HG03095 (cell line): Measurements from ENCODE around the gene P4HB.

Experiments used
- ATAC-seq: cut with Tn5 transposase; IDR thresholded peaks from one replicate; pipeline ENCODE4 v1.9.1; 2021; ENCODE audit warnings: moderate library complexity; ENCODE audit not compliant: unreplicated experiment

Gene P4HB

DNA sequence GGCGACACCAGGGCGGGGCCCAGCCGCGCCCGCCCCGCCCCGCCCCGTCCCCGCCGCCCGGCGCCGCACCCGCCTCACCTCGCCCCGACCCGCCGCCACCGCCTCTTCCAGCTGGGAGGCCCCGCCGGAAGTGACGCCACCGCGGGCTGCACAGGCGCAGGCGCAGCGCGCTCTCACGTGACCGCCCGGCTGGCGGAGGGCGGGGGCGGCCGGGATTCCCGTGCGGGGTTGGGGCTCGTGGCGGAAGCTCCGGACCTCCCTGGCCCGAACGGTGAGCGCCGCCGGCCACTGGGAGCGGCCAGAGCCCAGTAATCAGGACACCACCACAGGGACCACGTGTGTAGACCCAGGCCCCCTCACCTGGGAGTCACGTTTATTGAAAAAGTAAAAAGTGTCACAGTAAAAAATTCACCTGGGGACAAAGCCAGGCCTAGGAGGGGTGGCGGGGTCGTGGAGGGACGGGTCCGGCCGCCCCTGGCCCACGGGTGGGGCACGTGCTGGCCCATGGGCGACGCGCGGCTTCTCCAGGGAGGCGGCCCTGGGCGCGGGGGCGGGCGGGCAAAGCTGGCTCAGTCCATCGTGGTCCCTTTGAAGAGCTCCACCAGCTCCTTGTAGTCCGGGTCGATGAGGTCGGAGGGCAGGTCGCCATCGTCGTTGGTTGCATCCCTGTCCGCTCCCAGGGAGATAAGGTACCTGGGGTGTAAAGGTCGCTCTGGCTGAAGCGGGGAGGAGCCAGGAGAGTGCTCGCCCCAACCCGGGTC is 27.0 kb downstream of the P4HB start, which contains the start of gene MCRIP1:
Gene MCRIP1, minus strand, starts transcription at position 132 of the 761 bp plus-strand sequence. CDS start 8,785 bp downstream, outside the sequence.
- ATAC-seq: peak; percentile 8

DNA sequence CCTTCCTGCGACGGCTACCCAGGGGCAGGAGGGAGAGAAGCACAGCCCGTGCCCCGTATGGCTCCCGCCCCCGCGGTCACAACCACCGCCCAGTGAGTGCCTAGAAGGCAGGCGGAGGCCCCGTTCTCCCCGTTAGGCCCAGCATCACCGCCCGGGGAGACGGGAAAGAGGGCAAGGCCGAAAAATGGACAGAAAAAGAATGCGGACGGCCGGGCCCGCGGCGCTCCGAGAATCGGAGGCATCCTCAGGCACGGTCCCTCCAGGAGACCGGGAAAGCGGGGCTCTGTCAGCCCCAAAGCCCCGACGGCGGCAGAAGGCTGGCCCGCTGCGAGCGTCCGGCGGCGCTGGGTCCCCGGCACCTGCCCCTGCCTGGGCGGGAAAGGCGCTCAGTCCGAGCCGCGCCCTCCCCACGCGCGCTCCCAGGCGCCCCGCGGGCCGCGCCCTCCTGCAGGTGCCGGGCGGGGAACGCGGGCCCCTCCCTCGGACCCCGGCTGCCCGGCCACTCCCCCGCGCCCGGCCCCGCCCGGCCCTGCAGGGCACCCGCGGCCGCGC is 27.7 kb downstream of the P4HB start:
- ATAC-seq: peak; percentile 61

DNA sequence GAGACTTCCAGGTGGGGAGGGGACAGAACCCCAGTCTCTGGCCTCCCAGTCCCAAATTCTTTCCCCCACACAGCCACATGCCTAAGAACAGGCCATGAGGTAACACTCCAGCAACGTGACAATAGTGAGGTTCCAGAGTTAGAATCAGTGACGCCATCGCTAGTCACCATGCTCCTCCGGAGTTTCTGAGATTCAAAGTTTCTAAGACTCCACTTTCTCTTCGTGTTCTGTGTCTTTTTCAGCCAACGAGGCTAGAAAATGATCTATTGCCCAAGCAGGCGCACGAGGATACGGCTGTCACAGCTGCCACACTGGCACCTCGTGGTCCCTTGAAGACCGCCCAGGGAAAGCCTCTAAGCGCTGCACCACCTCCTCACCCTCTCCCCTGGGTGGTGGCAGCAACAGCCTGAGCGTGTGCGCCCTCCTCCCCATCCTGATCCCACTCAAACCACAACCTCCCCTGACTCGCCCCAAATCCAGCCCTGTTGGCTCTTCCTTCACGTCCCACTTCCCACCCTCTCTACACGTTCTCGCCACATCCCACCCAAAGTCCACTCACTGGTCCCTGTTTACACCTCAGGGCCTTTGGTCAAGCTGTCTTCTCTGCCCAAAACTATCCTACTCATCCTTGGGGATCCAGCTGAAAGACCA is 28.3 kb downstream of the P4HB start:
- ATAC-seq: no peak

DNA sequence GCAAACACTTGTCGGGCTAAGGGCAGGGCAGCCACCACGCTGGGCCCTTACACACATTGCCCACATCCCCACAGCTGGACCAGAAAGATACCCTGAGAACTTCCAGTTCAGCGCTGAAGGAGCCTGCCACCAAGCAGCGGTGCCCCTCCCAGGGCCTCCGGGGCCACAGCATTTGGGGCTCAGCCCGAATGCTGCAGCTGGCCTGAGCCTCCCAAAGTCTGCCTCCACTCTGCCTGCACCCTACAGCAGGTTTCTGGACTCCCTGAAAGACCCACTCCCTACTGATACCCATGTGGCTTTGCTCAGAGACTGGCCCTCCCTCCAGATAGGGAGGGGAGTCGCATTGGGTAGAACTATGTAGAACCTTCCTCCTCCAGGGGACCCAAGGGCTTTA is 28.8 kb downstream of the P4HB start:
- no peak for ATAC-seq

- no peak for ATAC-seq
Measured at GRCh38 chr17:81829858-81830257, 30.5 kb downstream of the P4HB start.

DNA sequence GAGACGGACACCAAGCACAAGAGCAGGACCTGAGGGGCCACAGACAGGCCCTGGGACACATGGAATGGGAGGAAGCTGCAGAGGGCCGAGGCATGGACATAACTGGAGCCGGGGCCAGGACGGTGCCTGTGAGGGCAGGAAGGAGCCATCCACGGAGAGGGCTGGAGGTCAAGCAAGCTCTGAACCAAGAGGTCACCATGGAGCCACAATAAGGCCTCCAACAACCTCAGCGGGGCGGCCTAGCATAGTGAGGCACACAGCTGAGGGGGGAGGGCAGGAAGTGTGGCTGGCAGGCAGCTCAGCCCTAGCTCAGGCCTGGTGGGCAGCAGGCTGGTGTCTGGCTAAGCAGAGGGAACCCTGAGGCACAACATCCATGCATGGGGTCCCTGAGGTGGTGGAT is 31.7 kb downstream of the P4HB start:
- no peak for ATAC-seq

- ATAC-seq: no peak
Measured at GRCh38 chr17:81825841-81826466, 34.4 kb downstream of the P4HB start.

GRCh38 chr17:81824595-81824994 is 35.7 kb downstream of the P4HB start:
- ATAC-seq: no peak

- no peak for ATAC-seq
Measured at GRCh38 chr17:81823820-81824550, 36.4 kb downstream of the P4HB start.

GRCh38 chr17:81822996-81823819 is 37.1 kb downstream of the P4HB start:
- ATAC-seq: no peak

GRCh38 chr17:81822312-81822637 is 38.1 kb downstream of the P4HB start:
- no peak for ATAC-seq

- no peak for ATAC-seq
Measured at GRCh38 chr17:81821603-81822311, 38.6 kb downstream of the P4HB start.

GRCh38 chr17:81821147-81821546 is 39.2 kb downstream of the P4HB start:
- no peak for ATAC-seq

- no peak for ATAC-seq
Measured at GRCh38 chr17:81819708-81820107, 40.6 kb downstream of the P4HB start.

DNA sequence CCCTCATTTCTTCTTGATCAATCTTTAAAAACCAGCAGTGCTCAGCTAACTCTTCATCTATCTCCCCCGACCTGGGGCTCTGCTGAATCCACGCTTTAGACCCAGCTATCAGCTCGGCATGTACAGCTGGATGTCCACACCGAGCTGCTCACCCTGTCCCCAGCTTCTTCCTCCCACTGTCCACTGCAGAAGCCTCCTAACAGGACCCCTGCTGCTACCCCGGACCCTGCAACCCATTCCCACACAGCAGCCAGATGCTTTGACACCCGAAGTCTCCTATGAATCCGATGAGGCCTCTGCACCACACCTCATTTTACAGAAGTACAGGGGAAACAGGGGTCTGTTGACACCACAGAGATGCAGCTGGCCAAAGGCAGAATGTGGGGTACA is 42.6 kb downstream of the P4HB start:
- no peak for ATAC-seq

- ATAC-seq: no peak
Measured at GRCh38 chr17:81815646-81815986, 44.7 kb downstream of the P4HB start.

DNA sequence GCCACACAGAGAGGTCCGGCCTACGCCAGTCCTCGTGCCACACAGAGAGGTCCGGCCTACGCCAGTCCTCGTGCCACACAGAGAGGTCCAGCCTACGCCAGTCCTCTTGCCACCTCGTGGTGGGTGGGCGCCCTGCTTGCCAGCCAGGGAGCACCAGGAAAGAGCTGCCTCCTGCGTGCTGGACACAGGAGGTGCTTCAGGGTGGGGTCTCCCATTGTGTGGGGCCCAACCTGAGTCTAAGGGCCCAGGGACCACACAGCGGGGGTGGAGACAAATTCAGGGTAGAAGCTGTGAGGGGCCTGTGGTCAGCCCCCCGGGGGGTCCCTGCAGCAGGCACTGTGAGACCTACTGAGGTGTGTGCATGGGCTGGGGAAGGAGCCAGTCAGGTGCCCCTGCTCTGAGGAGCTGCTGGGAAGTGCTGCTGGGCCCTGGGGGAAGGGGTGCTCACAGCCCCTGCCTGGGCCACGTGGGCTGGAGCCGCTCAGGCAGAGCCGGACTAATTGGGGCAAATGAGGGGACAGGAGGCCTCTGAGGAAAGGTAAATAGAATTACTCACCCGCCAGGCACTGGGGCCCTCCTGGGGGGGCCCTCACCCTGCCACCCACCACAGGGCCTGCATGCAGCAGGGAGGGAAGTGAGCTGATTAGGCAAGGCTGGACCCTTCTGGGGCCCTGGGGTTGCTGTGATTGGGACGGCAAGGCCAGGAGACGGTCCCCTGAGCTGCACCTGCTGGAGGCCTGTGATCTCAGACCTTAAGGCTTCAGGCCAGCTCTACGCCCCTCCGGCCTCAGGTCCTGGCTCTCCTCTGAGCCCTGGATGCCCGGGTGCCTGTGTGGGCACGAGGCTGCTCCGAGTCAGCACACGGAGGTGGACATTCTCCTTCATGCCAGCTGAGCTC is 45.3 kb downstream of the P4HB start:
- no peak for ATAC-seq

DNA sequence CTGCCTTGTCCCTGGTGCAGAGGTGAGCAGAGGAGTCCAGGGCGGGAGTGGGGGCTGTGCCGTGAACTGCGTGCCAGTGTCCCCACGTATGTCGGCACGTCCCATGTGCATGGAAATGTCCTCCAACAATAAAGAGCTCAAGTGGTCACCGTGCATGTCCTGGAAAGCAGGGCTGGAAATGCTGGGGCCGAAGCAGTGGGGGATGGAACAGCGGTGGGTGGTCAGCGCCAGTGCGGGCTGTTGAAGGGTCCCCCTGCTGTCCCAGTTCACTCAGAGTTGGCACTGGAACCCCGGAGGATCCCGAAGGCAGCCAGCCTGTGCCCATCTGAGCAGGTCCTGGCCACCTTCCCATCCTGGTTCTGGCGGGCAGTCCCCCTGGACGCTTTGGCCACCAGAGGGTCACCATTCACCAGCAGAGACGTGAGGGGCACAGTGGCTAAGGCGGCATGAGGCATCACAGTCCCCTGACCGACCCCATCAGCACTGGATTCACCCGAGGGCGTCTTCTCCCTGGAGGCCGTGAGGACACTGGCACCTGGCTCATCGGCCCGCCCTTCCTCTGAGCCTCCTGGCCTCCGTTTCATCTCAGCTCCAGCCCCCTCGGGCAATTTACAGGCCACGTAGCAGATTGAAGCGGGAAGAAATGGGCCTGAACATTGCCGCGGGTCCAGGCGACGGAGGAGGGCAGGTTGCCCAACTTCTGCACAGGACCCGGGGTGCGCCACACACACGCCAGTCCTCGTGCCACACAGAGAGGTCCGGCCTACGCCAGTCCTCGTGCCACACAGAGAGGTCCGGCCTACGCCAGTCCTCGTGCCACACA is 46.3 kb downstream of the P4HB start:
- ATAC-seq: no peak
